Esophagus muscularis mucosa (tissue), 3 donors: ENCODE measurements around the gene SLC13A3.

Source experiments
- POLR2A ChIP-seq: fragments of 450-650 bp; IDR thresholded peaks from one replicate; pipeline ENCODE4 v1.6.1; 2017; ENCODE audit warnings: antibody characterized with exemption, moderate library complexity, mild to moderate bottlenecking, low read depth
- POLR2AphosphoS5 ChIP-seq, 2 donors: sonication (generic); formaldehyde crosslinking; IDR thresholded peaks; one replicate each; pipeline ENCODE4 v1.6.1; 2017; ENCODE audit warnings: antibody characterized with exemption in 2 of 2
- TF ChIP-seq, protein P1 (sequence below), 3 experiments: fragments of 200-600 bp in 2 of 3; fragments of 450-650 bp in 1 of 3; sonication (generic) in 2 of 3; IDR thresholded peaks; one replicate each; pipeline ENCODE4 v1.5.1; 2017 to 2019; ENCODE audit warnings: antibody characterized with exemption in 3 of 3, mild to moderate bottlenecking in 2 of 3, moderate library complexity in 1 of 3

DNA sequence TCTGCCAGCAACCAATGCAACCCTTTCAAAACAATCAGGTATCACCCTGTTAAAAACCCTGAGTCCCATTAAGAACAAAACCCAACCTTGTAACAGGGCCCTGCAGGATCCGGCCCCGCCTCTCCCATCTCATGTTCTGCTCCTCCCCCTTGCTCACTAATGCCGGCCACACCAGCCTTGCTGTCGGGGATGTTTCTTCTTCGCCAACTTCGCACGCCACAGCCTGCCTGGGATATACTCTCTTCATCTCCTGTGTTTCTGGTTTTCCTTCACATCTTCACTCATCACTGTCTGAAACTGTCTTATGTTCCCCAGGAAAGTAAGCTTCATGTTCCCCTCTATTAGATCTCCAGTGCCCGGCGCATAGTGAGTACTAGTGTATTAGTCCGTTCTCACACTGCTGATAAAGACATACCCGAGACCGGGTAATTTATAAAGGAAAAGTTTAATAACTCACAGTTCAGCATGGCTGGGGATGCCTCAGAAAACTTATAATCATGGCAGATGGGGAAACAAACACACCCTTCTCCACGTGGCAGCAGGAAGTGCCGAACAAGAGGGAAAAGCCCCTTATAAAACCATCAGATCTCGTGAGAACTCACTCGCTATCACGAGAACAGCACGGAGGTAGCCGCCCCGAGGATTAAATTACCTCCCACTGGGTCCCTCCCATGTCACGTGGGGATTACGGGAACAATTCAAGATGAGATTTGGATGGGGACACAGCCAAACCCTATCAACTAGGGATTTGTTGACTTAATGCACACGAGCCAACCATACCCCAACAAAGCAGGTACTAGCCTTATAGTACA, 32.9 kb upstream of the SLC13A3 start:
- TF ChIP-seq, protein P1, sequence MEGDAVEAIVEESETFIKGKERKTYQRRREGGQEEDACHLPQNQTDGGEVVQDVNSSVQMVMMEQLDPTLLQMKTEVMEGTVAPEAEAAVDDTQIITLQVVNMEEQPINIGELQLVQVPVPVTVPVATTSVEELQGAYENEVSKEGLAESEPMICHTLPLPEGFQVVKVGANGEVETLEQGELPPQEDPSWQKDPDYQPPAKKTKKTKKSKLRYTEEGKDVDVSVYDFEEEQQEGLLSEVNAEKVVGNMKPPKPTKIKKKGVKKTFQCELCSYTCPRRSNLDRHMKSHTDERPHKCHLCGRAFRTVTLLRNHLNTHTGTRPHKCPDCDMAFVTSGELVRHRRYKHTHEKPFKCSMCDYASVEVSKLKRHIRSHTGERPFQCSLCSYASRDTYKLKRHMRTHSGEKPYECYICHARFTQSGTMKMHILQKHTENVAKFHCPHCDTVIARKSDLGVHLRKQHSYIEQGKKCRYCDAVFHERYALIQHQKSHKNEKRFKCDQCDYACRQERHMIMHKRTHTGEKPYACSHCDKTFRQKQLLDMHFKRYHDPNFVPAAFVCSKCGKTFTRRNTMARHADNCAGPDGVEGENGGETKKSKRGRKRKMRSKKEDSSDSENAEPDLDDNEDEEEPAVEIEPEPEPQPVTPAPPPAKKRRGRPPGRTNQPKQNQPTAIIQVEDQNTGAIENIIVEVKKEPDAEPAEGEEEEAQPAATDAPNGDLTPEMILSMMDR (IDR thresholded peaks at IDR 0.05): no peak
- TF ChIP-seq POLR2A (no peak), POLR2AphosphoS5 (IDR thresholded peaks at IDR 0.05) (peak in 1 of 2 donors; percentile 47)
